Left renal pelvis (tissue), 4 donors: ENCODE measurements around the gene GRHPR. TPM values are rescaled to one million over a fixed set of nuclear protein-coding genes. Genes with fewer than 3 reads are reported as not detected.
"Not testable (repeated sequence)": the region's sequence is repeated elsewhere in the genome, so short reads cannot be mapped to it uniquely, and the experiment has no call there.

Experiments used
- DNase-seq, 4 donors: peaks; one replicate each; pipeline ENCODE4 v3.0.0-alpha.2; 2013; ENCODE audit warnings: low read depth in 4 of 4, low spot score in 3 of 4
- polyA plus RNA-seq, 4 donors: library from polyadenylated mRNA; unstranded; fragments of 120-200 nt; gene quantifications; one replicate each; pipeline ENCODE4 v1.2.1, GENCODE V29; 2013; ENCODE audit not compliant: insufficient read length in 4 of 4

Gene GRHPR
- polyA plus RNA-seq, 4 donors = 93.5 to 147 (median 120) TPM

DNA sequence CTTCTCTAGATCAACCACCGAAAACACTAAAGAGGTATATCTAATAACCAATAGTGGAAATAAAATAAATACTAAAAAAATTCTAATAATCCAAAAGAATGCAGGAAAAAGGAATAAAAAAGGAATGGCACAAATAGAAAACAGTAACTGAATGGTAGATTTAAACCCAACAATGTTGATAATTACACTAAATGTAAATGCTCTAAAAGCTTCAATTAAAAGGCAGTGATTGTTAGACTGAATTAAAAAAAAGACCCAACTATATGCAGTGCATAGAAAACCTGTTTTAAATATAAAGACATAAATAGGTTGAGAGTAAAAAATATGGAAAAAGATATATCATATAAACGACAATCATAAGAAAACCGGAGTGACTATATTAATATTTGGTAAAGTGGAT, 51.9 kb downstream of the GRHPR start:
- DNase-seq = no peak

- no peak for DNase-seq
These were observed 54.4 kb downstream of the GRHPR start for GRCh38 chr9:37476930-37477329.

DNA sequence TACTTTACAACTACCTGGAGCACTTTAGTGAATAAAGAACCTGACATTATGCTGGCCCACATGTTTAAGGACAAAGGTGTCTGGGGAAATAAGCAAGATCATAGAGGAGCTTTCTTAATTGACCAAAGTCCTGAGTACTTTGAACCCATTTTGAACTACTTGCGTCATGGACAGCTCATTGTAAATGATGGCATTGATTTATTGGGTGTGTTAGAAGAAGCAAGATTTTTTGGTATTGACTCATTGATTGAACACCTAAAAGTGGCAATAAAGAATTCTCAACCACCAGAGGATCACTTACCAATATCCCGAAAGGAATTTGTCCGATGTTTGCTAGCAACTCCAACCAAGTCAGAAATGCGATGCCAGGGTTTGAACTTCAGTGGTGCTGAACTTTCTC, 54.9 kb downstream of the GRHPR start:
- DNase-seq = not testable (repeated sequence)

DNA sequence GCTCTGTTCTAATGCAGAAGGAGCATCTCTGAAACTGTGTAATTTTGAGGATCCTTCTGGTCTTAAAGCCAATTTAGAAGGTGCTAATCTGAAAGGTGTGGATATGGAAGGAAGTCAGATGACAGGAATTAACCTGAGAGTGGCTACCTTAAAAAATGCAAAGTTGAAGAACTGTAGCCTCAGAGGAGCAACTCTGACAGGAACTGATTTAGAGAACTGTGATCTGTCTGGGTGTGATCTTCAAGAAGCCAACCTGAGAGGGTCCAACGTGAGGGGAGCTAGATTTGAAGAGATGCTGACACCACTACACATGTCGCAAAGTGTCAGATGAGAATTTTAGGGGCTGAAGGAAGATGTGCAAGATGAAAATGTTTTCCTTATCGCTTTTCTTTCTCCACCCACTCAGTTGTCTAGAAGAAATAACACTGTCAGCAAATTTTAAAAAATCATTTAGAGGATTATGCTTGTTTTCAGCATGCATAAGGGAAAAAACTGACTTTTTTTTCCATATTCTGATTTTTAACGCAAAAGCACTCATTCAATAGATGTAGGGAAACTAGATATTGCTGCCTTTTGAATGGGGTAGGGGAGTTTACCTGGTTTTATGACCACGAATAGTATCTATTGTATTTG, 55.6 kb downstream of the GRHPR start:
- DNase-seq = not testable (repeated sequence)

DNA sequence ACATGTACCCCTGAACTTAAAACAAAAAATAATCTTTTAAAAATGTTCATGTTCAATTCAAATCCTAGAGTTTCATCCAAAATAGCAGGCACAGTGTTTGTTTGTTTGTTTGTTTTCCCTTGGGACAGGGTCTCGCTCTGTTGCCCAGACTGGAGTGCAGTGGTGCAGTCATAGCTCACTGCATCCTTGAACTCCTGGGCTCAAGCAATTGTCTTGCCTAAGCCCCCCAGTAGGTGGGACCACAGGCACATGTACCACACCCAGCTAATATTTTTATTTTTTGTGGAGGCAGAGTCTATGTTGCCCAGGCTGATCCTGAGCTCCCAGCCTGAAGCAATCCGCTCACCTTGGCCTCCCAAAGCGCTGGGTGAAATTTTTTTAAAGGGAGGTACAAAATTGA, 58.3 kb downstream of the GRHPR start:
- no peak for DNase-seq

- peak; percentile 73 to 82 (median 76) for DNase-seq
These were observed 63.1 kb downstream of the GRHPR start, which contains the start of gene POLR1E for GRCh38 chr9:37485389-37486255. TSS of gene POLR1E (plus strand) at chr9:37485948. CDS start at chr9:37486048, 100 bp downstream.

- no peak for DNase-seq
These were observed 63.7 kb downstream of the GRHPR start for GRCh38 chr9:37486256-37486615.

Other genes with a start within 250 kb of the GRHPR start
- 10 to 100 TPM; 20.5 to 32.6 (median 31.7) TPM for gene ZBTB5, start 42.8 kb downstream of the GRHPR start, polyA plus RNA-seq
- gene POLR1E, start 63.3 kb downstream of the GRHPR start, polyA plus RNA-seq = 10 to 100 TPM; 22.4 to 30.1 (median 24.8) TPM
- 10 to 100 TPM; 12.7 to 14.1 (median 13.9) TPM for gene FBXO10, start 153.7 kb downstream of the GRHPR start, polyA plus RNA-seq
- 100 to 1,000 TPM; 100 to 137 (median 119) TPM for gene TOMM5, start 169.9 kb downstream of the GRHPR start, polyA plus RNA-seq
- 1 to 10 TPM in 1 of 4 donors, under 1 TPM in 3; 0.72 to 1.3 (median 0.81) TPM for gene FRMPD1, start 228.3 kb downstream of the GRHPR start, polyA plus RNA-seq